Caco-2 (cell line): ENCODE measurements around the gene TGM1. TPM values are rescaled to one million over a fixed set of nuclear protein-coding genes. Genes with fewer than 3 reads are reported as not detected.
"Not testable (repeated sequence)": the region's sequence is repeated elsewhere in the genome, so short reads cannot be mapped to it uniquely, and the experiment has no call there.

Experiments used
- BruUV-seq: library from RNA; stranded (reverse); fragments of 400-500 nt; replicated peaks from 2 replicates; lab custom pipeline; 2021; lab: Mats Ljungman, UMichigan
- CTCF ChIA-PET: fragments of 300-600 bp; sonication (Branson Sonifier 250); formaldehyde crosslinking; loops from one replicate; lab custom pipeline; 2022; ENCODE audit warnings: antibody characterized with exemption; lab: Charles Lee
- POLR2A ChIA-PET: fragments of 300-600 bp; sonication (Branson Sonifier 250); formaldehyde crosslinking; loops from one replicate; lab custom pipeline; 2022; ENCODE audit warnings: antibody characterized with exemption; lab: Charles Lee
- DNase-seq, 2 experiments: peaks; one replicate each; pipeline versions ENCODE4 v3.0.0 to v3.0.0-alpha.2; 2020 to 2022
- H3K27me3 ChIP-seq: replicated peaks from 2 replicates; pipeline ENCODE4 v1.6.0; 2011; ENCODE audit warnings: low read length; ENCODE audit not compliant: control insufficient read depth, insufficient read depth
- H3K36me3 ChIP-seq: 2 replicates; pipeline ENCODE4 v1.5.1; 2011; ENCODE audit warnings: low read length; ENCODE audit not compliant: control insufficient read depth, insufficient read depth
- H3K4me1 ChIP-seq: fragments of 250-450 bp; sonication (Bioruptor Pico); 2 replicates; pipeline ENCODE4 v1.5.1; 2020; ENCODE audit warnings: mild to moderate bottlenecking
- H3K4me3 ChIP-seq: 2 replicates; pipeline ENCODE4 v1.5.1; 2011; ENCODE audit warnings: low read depth, mild to moderate bottlenecking, control low read depth, low read length
- H3K9me3 ChIP-seq: fragments of 250-450 bp; sonication (Bioruptor Pico); 2 replicates; pipeline ENCODE4 v1.5.1; 2020; ENCODE audit warnings: mild to moderate bottlenecking, moderate library complexity
- H3K27ac Mint-ChIP-seq: one replicate; pipeline ENCODE4 v1.8.0; 2022; ENCODE audit warnings: mixed read lengths; ENCODE audit not compliant: unreplicated experiment
- H3K27me3 Mint-ChIP-seq: one replicate; pipeline ENCODE4 v1.8.0; 2022; ENCODE audit warnings: mixed read lengths; ENCODE audit not compliant: insufficient read depth, unreplicated experiment
- H3K36me3 Mint-ChIP-seq: one replicate; pipeline ENCODE4 v1.8.0; 2022; ENCODE audit warnings: mild to moderate bottlenecking, mixed read lengths; ENCODE audit not compliant: insufficient read depth, unreplicated experiment
- H3K4me1 Mint-ChIP-seq: one replicate; pipeline ENCODE4 v1.8.0; 2022; ENCODE audit warnings: low read depth, mixed read lengths; ENCODE audit not compliant: unreplicated experiment
- H3K4me3 Mint-ChIP-seq: one replicate; pipeline ENCODE4 v1.8.0; 2022; ENCODE audit warnings: mild to moderate bottlenecking, moderate library complexity, mixed read lengths; ENCODE audit not compliant: unreplicated experiment
- H3K9me3 Mint-ChIP-seq: one replicate; pipeline ENCODE4 v1.8.0; 2022; ENCODE audit warnings: mixed read lengths; ENCODE audit not compliant: unreplicated experiment
- intact Hi-C: fragments of 100-400 bp; cut with micrococcal nuclease; formaldehyde crosslinking; loops from one replicate; pipeline ENCODE4 v1.10.0; 2022; ENCODE audit not compliant: unreplicated experiment
- total RNA-seq: library from RNA; stranded (reverse); gene quantifications from 2 replicates; pipeline ENCODE4 v1.2.3, GENCODE V29; 2022
- TF ChIP-seq, protein P1 (sequence below), 2 experiments: fragments of 200-600 bp in 1 of 2; IDR thresholded peaks; 1 replicate in 1 of 2; 2 replicates in 1 of 2; pipeline versions ENCODE4 v1.5.1 to v1.8.0; 2011 to 2022; ENCODE audit warnings: antibody characterized with exemption in 1 of 2, control low read depth in 1 of 2, inconsistent platforms in 1 of 2, low read depth in 1 of 2, low read length in 1 of 2, mild to moderate bottlenecking in 1 of 2, moderate library complexity in 1 of 2; ENCODE audit not compliant: insufficient read depth in 1 of 2, severe bottlenecking in 1 of 2, unreplicated experiment in 1 of 2

TGM1 gene
- total RNA-seq, 1 experiment from 2014 or later: 5.9 TPM

DNA sequence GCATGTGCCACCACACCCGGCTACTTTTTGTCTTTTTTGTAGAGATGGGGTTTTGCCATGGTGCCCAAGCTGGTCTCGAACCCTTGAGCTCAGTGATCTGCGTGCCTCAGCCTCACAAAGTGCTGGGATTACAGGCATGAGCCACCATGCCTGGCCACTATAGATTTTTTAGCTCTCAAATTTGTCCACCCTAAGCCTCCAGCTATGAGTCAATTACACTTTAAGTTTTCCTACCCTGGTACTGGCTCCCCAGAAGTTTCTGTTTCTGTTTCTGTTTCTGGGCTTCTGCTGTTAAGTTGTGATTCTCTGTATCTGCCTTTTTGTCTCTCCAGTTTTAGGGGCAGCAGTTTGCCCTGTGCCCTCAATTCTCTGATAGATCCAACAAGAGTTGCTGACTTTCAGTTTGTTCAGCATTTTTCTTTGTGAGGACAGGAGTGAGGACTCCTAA lies 16.2 kb downstream of the TGM1 start:
- CTCF ChIA-PET: interaction anchor here (0.7 to 1.6 kb wide), 3 partner anchors 24 to 62 kb away, joined by 4 to 5 read pairs (median 4); partner anchors contain the start of gene RABGGTA
- Histone ChIP-seq H3K4me3 (no peak overlapping the region), H3K4me1 (no peaks in the 10 kb centered on the region; the same call in 1 of the 2 replicates), H3K36me3 (no peaks in the 10 kb centered on the region), H3K9me3 (no peaks in the 10 kb centered on the region), H3K27me3 (no peaks in the 10 kb centered on the region)
- no peak overlapping the region for H3K27ac Mint-ChIP-seq
- no TSS peak for BruUV-seq
- intact Hi-C loops: no loop called here
- H3K4me1 Mint-ChIP-seq: no peaks in the 10 kb centered on the region
- no peak for DNase-seq
- H3K9me3 Mint-ChIP-seq: no peaks in the 10 kb centered on the region
- peaks cover 14% of the 10 kb centered on the region for H3K36me3 Mint-ChIP-seq
- H3K27me3 Mint-ChIP-seq: no peaks in the 10 kb centered on the region
- POLR2A ChIA-PET: interaction anchor here (0.7 kb wide), 1 partner anchor 51 kb away, joined by 5 read pairs; no protein-coding TSS in a partner anchor
- no peak overlapping the region for H3K4me3 Mint-ChIP-seq
- TF ChIP-seq, protein P1, sequence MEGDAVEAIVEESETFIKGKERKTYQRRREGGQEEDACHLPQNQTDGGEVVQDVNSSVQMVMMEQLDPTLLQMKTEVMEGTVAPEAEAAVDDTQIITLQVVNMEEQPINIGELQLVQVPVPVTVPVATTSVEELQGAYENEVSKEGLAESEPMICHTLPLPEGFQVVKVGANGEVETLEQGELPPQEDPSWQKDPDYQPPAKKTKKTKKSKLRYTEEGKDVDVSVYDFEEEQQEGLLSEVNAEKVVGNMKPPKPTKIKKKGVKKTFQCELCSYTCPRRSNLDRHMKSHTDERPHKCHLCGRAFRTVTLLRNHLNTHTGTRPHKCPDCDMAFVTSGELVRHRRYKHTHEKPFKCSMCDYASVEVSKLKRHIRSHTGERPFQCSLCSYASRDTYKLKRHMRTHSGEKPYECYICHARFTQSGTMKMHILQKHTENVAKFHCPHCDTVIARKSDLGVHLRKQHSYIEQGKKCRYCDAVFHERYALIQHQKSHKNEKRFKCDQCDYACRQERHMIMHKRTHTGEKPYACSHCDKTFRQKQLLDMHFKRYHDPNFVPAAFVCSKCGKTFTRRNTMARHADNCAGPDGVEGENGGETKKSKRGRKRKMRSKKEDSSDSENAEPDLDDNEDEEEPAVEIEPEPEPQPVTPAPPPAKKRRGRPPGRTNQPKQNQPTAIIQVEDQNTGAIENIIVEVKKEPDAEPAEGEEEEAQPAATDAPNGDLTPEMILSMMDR (IDR thresholded peaks at IDR 0.05; ENCODE audit: insufficient read depth in 1 of 2, low read depth in 1 of 2, low read length in 1 of 2, severe bottlenecking in 1 of 2, unreplicated experiment in 1 of 2): no peak

DNA sequence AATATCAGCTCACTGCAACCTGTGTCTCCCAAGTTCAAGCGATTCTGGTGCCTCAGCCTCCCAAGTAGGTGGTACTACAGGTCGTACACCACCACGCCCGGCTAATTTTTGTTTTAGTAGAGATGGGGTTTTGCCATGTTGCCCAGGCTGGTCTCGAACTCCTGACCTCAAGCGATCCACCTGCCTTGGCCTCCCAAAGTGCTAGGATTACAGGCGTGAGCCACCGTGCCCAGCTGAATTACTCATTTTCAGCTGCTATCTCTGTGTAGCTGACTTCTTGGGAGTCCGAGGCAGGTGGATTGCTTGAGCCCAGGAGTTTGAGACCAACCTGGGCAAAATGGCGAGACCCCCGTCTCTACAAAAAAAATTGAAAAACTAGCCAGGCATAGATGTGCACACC lies 17.6 kb downstream of the TGM1 start:
- intact Hi-C loops, H3K4me1 Mint-ChIP-seq, H3K36me3 ChIP-seq, H3K27me3 Mint-ChIP-seq, BruUV-seq, H3K4me3 ChIP-seq, H3K9me3 ChIP-seq, H3K27ac Mint-ChIP-seq, H3K9me3 Mint-ChIP-seq, H3K4me1 ChIP-seq, POLR2A ChIA-PET, H3K27me3 ChIP-seq, DNase-seq: not testable (repeated sequence)
- Mint-ChIP-seq H3K36me3 (peaks cover 22% of the 10 kb centered on the region), H3K4me3 (peak overlapping the region; percentile 44)
- CTCF ChIA-PET: interaction anchor here (0.6 to 0.9 kb wide), 4 partner anchors 34 to 1175 kb away, joined by 3 to 5 read pairs (median 5); partner anchors contain the start of genes DHRS1 and NOP9

DNA sequence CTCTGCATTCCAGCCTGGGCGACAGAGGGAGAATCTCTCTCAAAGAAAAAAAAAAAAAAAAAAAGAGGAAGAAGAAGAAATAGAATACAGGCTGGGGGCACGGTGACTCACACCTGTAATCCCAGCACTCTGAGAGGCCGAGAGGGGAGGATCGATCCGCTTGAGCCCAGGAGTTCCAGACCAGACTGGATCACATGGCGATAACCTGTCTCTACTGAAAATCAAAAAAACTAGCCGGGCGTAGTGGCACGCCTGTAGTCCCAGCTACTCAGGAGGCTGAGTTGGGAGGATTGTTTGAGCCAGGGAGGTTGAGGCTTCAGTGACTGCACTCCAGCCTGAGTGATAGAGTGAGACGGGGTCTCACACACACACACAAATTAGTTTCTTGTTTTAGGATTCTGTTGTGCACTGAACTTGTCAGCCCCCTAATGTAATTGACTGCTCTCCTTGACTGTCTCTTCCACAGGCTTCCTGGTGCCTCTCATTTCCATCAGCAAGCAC lies 19.6 kb downstream of the TGM1 start:
- H3K9me3 Mint-ChIP-seq: no peaks in the 10 kb centered on the region
- H3K4me3 ChIP-seq: peak overlapping the region; percentile 71
- H3K36me3 ChIP-seq: peaks cover 2% of the 10 kb centered on the region
- no peaks in the 10 kb centered on the region for H3K4me1 ChIP-seq
- H3K9me3 ChIP-seq: no peaks in the 10 kb centered on the region
- BruUV-seq: no TSS peak
- ChIA-PET POLR2A (interaction anchor here (0.7 to 2.5 kb wide), 14 partner anchors 9 to 267 kb away, joined by 5 to 39 read pairs (median 11); partner anchors contain the start of genes CHMP4A, CIDEB, DHRS1 and GMPR2), CTCF (interaction anchor here (0.7 to 3.8 kb wide), 16 partner anchors 8 to 1108 kb away, joined by 3 to 157 read pairs (median 8); partner anchors contain the start of genes CHMP4A, CIDEB, DHRS1 and GMPR2)
- no peaks in the 10 kb centered on the region for H3K27me3 Mint-ChIP-seq
- DNase-seq: peak in 1 of 2 experiments; percentile 57
- H3K27ac Mint-ChIP-seq: peak overlapping the region; percentile 91
- H3K36me3 Mint-ChIP-seq: peaks cover 37% of the 10 kb centered on the region
- TF ChIP-seq, protein P1 (IDR thresholded peaks at IDR 0.05; ENCODE audit: insufficient read depth in 1 of 2, low read depth in 1 of 2, low read length in 1 of 2, severe bottlenecking in 1 of 2, unreplicated experiment in 1 of 2): no peak
- H3K27me3 ChIP-seq: no peaks in the 10 kb centered on the region
- H3K4me1 Mint-ChIP-seq: peaks cover 1% of the 10 kb centered on the region
- intact Hi-C loops: loop anchor here (1.0 to 2.0 kb wide), 4 partner anchors 28 to 193 kb away; partner anchors contain the start of gene RABGGTA
- peak overlapping the region; percentile 74 for H3K4me3 Mint-ChIP-seq
